HUES6 (cell line): ENCODE measurements around the gene MAK.
"Not testable (repeated sequence)": the region's sequence is repeated elsewhere in the genome, so short reads cannot be mapped to it uniquely, and the experiment has no call there.

Experiments used
- H3K27ac ChIP-seq: 2 replicates; pipeline ENCODE4 v1.7.0; 2013; ENCODE audit warnings: low read depth, mild to moderate bottlenecking, low read length, inconsistent platforms
- H3K27me3 ChIP-seq: 2 replicates; pipeline ENCODE4 v1.6.1; 2013; ENCODE audit warnings: low read length; ENCODE audit not compliant: control insufficient read depth, insufficient read depth
- H3K36me3 ChIP-seq: 2 replicates; pipeline ENCODE4 v1.6.1; 2013; ENCODE audit warnings: low read length; ENCODE audit not compliant: control insufficient read depth, insufficient read depth
- H3K4me1 ChIP-seq: 2 replicates; pipeline ENCODE4 v1.6.1; 2013; ENCODE audit warnings: low read length; ENCODE audit not compliant: control insufficient read depth, insufficient read depth
- H3K4me3 ChIP-seq: 2 replicates; pipeline ENCODE4 v1.5.1; 2013; ENCODE audit warnings: low read depth, low read length
- H3K9ac ChIP-seq: one replicate; pipeline ENCODE4 v1.6.1; 2013; ENCODE audit warnings: mild to moderate bottlenecking, low read length
- H3K9me3 ChIP-seq: 2 replicates; pipeline ENCODE4 v1.6.1; 2013; ENCODE audit warnings: low read depth, low read length; ENCODE audit not compliant: control insufficient read depth, insufficient read depth

Gene MAK

DNA sequence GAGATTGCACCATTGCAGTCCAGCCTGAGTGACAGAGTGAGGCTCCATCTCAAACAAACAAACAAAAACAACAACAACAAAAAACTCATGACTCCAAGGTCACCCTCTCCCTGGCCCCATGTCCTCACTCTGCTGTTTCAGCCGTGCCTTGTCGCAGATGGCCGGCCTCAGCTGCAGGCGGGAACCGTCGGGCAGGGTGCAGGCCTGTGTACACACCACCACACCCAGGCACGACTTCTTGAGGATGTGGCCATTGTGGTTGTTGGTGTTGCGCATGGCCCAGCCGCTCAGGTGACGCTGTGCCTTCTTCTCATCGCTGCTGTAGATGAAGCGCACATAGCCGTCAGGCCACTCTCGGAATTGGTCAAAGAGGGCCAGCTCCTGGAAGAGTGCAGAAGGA is 38.7 kb upstream of the MAK start:
- no peaks in the 10 kb centered on the region for H3K4me1 ChIP-seq
- H3K9ac ChIP-seq, result no peak overlapping the region
- H3K27ac ChIP-seq, result no peak overlapping the region
- H3K27me3 ChIP-seq, result peaks cover 58% of the 10 kb centered on the region
- no peaks in the 10 kb centered on the region for H3K36me3 ChIP-seq
- no peaks in the 10 kb centered on the region for H3K9me3 ChIP-seq
- H3K4me3 ChIP-seq, result no peak overlapping the region

DNA sequence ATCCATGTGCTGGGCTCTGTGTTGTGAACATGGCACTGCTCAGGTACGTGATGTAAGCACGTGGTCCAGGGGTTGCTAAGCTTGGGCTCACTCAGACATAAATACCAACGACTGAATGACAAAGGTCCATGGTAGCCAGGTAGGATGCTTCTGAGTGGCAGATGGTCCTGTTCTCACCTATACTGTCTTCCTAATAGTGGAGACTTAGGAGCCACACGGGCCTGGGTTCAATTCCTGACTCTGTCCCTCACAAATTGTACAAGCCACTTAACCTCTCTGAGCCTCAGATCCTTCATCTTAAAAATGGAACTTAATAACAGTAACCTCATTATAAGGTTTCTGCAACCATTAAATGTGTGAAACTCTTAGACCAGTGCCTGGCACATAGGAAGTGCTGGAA is 36.7 kb upstream of the MAK start:
- no peak overlapping the region for H3K4me3 ChIP-seq
- no peaks in the 10 kb centered on the region for H3K9me3 ChIP-seq
- peaks cover 38% of the 10 kb centered on the region for H3K27me3 ChIP-seq
- no peaks in the 10 kb centered on the region for H3K4me1 ChIP-seq
- no peak overlapping the region for H3K9ac ChIP-seq
- no peaks in the 10 kb centered on the region for H3K36me3 ChIP-seq
- H3K27ac ChIP-seq, result no peak overlapping the region

DNA sequence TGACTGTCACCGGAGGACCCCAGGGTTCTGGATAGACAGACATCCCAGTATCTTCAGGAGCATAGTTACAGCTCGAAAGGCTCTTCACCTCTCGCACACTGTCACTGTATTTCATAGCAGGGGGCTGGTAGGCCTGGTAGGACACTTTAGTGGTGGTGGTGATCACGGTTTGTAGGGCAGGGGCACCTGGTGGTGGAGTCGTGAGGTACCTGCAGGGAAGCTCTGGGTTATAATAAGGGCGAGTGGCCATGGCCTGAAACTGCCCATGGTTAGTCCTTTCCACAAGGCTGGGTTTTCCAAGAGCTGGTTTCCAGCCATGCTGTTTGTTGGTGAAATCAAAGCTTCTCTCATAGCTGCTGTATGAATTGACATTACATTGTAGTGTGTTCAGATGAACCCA is 35.9 kb upstream of the MAK start:
- Histone ChIP-seq H3K9ac (no peak overlapping the region), H3K4me1 (no peaks in the 10 kb centered on the region), H3K27ac (no peak overlapping the region), H3K36me3 (no peaks in the 10 kb centered on the region), H3K27me3 (peaks cover 30% of the 10 kb centered on the region), H3K9me3 (no peaks in the 10 kb centered on the region), H3K4me3 (no peak overlapping the region)

DNA sequence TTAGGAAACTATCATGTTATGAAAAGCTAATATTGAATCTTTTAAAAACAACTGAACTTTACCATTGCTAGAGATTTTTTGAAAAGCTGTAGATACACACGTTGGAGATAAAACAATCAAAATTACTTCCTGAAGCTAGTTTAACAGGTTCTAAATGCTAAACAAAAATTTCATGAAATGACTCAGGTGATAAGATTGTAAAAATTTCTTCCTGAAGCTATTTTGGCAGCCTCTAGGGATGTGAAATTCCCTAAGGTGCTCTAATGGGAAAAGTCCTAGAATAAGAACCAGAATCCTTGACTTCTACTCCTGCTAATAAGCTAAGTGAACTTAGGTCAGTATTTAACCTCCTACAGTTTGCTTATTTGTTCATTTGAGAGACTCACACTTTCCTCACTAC is 35.0 kb upstream of the MAK start:
- Histone ChIP-seq H3K36me3 (no peaks in the 10 kb centered on the region), H3K9me3 (no peaks in the 10 kb centered on the region), H3K27me3 (peaks cover 22% of the 10 kb centered on the region; the same call in 1 of the 2 replicates), H3K4me3 (no peak overlapping the region), H3K27ac (no peak overlapping the region), H3K4me1 (no peaks in the 10 kb centered on the region), H3K9ac (no peak overlapping the region)

DNA sequence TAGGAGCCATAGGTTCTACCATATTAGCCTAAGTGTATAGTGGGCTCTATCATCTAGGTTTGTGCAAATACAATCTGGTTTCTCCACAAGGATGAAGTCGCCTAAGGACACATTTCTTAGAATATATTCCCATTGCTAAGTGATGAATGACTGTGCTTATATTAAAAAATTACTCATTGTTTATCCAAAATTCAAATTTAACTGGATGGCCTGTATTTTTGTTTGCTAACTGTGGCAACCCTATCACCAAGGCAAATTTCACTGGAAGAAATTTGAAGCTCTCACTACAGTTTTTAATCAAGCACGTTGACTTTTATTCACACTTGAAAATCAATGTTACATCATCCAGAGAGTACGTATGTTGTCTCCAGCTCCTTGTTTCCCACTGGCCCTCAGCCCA is 29.6 kb upstream of the MAK start:
- Histone ChIP-seq H3K9ac (no peak overlapping the region), H3K9me3 (no peaks in the 10 kb centered on the region), H3K4me1 (no peaks in the 10 kb centered on the region), H3K4me3 (no peak overlapping the region), H3K27me3 (no peaks in the 10 kb centered on the region), H3K27ac (no peak overlapping the region), H3K36me3 (no peaks in the 10 kb centered on the region)

DNA sequence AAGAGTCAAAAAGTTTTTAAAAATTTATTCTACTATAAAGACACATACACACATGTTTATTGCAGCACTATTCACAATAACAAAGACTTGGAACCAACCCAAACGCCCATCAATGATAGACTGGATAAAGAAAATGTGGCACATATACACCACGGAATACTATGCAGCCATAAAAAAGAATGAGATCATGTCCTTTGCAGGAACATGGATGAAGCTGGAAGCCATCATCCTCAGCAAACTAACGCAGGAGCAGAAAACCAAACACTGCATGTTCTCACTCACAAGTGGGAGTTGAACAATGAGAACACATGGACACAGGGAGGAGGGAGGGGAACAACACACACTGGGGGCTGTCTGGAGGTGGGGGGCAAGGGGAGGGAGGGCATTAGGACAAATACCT is 28.4 kb upstream of the MAK start:
- H3K36me3 ChIP-seq, H3K27me3 ChIP-seq, H3K9me3 ChIP-seq, H3K4me3 ChIP-seq, H3K4me1 ChIP-seq, H3K9ac ChIP-seq, H3K27ac ChIP-seq: not testable (repeated sequence)

DNA sequence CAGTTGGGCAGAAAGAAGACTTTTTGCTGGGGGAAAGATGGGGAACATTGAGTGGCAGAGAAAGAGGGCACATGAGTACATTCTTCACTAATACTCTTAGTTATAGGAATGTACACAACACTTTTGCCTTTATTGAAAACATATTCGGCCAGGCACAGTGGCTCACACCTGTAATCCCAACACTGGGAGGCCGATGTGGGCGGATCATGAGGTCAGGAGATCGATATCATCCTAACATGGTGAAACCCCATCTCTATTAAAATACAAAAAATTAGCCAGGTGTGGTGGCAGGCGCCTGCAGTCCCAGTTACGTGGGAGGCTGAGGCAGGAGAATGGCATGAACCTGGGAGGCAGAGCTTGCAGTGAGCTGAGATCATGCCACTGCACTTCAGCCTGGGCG is 24.7 kb upstream of the MAK start:
- H3K36me3 ChIP-seq, H3K27me3 ChIP-seq, H3K9ac ChIP-seq, H3K4me1 ChIP-seq, H3K9me3 ChIP-seq, H3K27ac ChIP-seq, H3K4me3 ChIP-seq: not testable (repeated sequence)

DNA sequence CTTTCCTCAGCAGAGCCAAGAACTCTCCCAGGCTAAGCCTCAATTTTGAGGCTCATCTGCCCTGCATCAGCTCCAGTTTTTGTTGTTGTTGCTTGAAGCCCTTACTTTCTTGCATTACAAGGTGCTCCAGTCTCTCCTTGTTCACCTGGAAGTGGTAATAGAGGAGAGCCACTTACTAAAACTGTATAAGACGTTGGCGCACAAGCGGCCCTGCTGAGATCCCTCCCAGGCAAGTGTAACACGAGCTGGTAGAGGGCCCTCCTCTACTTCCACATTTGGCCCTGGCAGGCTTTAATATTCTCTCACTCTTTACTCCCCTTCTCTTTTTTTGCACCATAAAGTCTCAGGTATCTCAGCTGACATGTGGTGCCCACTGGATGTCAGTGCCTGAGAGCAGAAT is 24.0 kb upstream of the MAK start:
- Histone ChIP-seq H3K4me3 (no peak overlapping the region), H3K27ac (no peak overlapping the region), H3K27me3 (no peaks in the 10 kb centered on the region), H3K9ac (no peak overlapping the region), H3K36me3 (no peaks in the 10 kb centered on the region), H3K4me1 (0 out of 2 replicates have a peak, but pooled peaks cover 3% of the 10 kb centered on the region), H3K9me3 (no peaks in the 10 kb centered on the region)

DNA sequence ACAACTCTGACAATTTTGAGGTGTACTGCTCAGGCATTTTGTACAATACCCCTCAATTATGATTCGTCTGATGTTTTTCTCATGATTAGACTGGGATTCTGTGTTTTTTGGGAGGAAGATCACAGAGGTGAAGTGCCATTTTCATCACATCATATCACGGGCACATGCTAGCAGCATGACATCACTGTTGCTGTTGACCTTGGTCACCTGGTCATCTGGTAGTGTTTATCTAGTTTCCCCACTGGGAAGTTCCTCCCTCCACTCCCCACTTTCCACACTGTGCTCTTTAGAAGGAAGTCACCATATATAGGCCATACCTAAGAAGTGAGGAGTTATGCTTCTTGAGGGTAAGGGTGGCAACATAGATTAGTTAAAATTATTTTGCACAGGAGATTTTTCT is 22.7 kb upstream of the MAK start:
- H3K27ac ChIP-seq, result no peak overlapping the region
- H3K36me3 ChIP-seq, result no peaks in the 10 kb centered on the region
- H3K9ac ChIP-seq, result no peak overlapping the region
- no peaks in the 10 kb centered on the region for H3K9me3 ChIP-seq
- no peaks in the 10 kb centered on the region for H3K27me3 ChIP-seq
- H3K4me3 ChIP-seq, result no peak overlapping the region
- H3K4me1 ChIP-seq, result 0 out of 2 replicates have a peak, but pooled peaks cover 3% of the 10 kb centered on the region

DNA sequence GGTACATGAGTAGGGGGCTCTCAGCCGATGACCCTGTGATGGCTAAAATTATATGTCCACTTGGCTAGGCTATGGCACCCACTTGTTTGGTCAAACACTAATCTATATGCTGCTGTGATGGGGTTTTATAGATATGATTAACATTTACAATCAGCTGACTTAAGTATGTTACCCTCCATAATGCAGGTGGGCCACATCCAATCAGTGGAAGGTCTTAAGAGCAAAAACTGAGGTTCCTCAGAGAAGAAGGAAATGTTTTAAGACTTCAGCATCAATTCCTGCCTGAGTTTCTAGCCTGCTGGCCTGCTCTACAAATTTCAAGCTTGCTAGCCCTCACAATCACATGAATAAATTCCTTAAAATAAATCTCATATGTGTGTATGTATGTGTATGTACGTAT is 18.9 kb upstream of the MAK start:
- H3K4me3 ChIP-seq, result no peak overlapping the region
- H3K9me3 ChIP-seq, result peaks cover 21% of the 10 kb centered on the region
- no peak overlapping the region for H3K27ac ChIP-seq
- no peak overlapping the region for H3K9ac ChIP-seq
- H3K36me3 ChIP-seq, result no peaks in the 10 kb centered on the region
- 0 out of 2 replicates have a peak, but pooled peaks cover 2% of the 10 kb centered on the region for H3K4me1 ChIP-seq
- no peaks in the 10 kb centered on the region for H3K27me3 ChIP-seq

DNA sequence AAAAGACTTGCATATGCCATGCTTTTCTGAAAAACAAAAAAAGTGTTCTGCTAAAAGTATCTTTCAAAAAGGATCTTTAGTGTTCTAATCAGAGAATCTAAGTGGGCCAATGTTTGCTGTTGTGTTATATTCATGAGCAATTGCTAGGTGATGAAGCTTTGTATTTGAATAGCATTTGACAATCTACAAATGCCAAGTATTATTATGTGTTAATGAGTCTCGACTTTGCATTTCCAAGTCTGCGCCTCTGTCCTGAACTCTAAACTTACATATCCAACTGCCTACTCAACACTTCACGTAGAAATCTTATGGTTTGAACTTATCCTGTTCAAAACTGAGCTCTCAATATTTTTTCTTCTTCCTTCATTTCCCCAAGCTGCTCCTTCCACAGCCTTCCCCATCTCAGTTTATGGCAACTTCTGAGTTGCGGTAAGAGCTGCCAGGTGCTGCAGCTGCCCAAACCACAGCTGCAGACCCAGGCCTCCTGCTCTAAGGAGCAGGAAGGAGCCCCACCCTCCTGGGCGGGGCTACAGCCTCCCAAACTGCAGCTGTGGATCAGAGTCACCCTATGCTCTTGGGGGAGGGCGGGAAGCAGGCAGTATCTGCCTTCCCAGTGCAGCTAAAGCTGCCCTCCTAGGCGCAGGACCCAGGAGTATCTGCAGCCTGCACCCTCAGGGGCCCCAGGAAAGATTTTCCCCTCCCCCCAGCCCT is 16.7 kb upstream of the MAK start:
- Histone ChIP-seq H3K9me3 (peaks cover 22% of the 10 kb centered on the region), H3K36me3 (no peaks in the 10 kb centered on the region), H3K27ac (no peak overlapping the region), H3K4me3 (no peak overlapping the region), H3K9ac (no peak overlapping the region), H3K4me1 (no peaks in the 10 kb centered on the region), H3K27me3 (no peaks in the 10 kb centered on the region)

DNA sequence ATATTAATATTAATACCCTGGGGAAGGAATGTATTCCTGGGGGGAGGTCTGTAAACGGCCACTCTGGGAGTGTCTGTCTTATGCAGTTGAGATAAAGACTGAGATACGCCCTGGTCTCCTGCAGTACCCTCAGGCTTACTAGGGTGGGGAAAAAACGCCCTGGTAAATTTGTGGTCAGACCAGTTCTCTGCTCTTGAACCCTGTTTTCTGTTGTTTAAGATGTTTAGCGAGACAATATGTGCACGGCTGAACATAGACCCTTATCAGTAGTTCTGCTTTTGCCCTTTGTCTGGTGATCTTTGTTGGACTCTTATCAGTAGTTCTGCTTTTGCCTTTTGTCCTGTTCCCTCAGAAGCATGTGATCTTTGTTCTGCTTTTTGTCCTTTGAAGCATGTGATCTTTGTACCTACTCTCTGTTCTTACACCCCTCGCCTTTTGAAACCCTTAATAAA is 15.5 kb upstream of the MAK start:
- H3K27ac ChIP-seq, H3K27me3 ChIP-seq: not testable (repeated sequence)

More for the DNA sequence above, 15.5 kb upstream of the MAK start:
- not testable (repeated sequence) for H3K36me3 ChIP-seq, H3K4me3 ChIP-seq, H3K4me1 ChIP-seq, H3K9ac ChIP-seq
- peaks cover 22% of the 10 kb centered on the region for H3K9me3 ChIP-seq
